Measurements from ENCODE around the gene ITGA2. TPM values are rescaled to one million over a fixed set of nuclear protein-coding genes. Genes with fewer than 3 reads are reported as not detected.

Gene ITGA2
- total and polyA plus RNA-seq, 9 of the 15 experiments (the other 6 are each of a cell fraction or from before 2014, with no cell fraction given): 0.01 to 0.09 (median 0.03) TPM; not detected in 5

DNA sequence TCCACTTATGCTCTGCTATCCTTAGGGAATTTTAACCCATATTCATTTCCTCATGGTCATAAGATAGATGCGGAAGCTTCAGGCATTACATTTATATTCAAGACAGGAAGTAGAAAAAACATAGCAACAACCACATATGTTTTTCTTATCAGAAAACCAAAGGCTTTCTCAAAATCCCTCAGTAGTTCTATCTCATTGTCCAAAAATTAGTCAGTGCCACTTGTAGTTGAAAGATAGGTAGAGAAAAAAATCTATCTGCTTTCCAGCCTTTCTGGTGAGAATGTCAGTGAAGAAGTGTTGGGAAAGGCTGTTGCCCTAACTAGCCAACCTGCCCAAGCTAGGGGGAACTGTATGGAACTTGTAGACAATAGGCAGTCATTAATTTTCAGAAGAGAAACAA lies 143.9 kb downstream of the ITGA2 start (continued):
- TF ChIP-seq, protein P1, sequence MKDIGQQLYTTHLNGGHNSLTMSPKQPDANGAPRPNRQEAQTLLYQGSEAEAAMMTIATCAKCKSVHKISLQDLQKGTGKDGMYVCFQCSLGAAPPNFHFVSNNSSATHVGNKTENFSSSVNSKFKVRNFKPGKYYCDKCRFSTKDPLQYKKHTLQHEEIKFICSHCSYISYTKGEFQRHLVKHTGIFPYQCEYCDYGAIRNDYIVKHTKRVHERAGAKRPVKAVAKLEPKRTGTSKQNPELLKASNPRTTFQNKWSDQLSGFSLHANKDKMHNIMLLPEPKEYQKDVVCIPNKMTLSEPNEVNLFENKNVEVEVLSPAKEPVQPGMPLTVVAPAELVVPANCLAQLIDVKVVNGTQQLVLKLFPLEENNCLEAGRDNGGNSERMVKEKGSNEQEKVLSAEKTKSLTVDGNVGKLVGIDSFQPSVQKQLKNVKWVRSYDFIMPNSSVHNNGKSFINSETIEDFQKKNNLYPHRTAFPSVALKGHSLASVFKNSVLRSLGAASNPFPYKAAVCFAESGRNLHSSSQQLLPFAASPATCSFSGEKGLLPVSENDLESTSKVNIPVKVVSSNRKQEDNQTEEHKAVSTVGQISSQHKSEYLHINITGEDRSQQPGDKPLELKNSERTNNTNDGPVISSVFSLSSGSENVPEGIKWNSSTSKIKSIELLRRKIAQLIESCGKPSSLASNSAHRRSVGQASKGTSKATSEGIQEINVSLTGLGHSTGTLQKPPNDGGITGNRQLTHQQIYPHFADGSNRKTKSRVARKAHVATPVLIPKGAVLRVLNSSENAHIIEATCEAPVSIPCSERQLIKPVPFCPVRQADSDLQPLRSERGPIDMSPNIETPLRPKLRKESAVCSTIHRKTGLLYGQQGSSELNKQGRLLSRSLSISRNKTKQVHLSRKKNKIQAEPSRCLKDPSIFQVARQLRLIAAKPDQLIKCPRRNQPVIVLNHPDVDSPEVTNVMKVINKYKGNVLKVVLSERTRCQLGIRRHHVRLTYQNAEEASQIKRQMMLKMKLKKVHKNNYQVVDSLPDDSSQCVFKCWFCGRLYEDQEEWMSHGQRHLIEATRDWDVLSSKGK (CRISPR knock-in tag; IDR thresholded peaks at IDR 0.05): no peak
- TF ChIP-seq ZNF133 (CRISPR knock-in tag; IDR thresholded peaks at IDR 0.05) (no peak), HNRNPL (IDR thresholded peaks at IDR 0.05; ENCODE audit: low read depth, low read length) (no peak), HDAC2 (IDR thresholded peaks at IDR 0.05) (no peak), MAZ (CRISPR knock-in tag; conservative IDR thresholded peaks at IDR 0.05 in 1 of 2, IDR thresholded peaks at IDR 0.05 in 1 of 2) (no peak), POLR2AphosphoS5 (IDR thresholded peaks at IDR 0.05; ENCODE audit: control insufficient read depth, insufficient read depth, low read depth, low read length) (peak; percentile 54; the same call in 1 of the 2 replicates), NR4A1 (CRISPR knock-in tag; IDR thresholded peaks at IDR 0.05) (no peak), NR4A1 (tag; IDR thresholded peaks at IDR 0.05) (no peak), MAFG (tag; conservative IDR thresholded peaks at IDR 0.05) (no peak), MXI1 (IDR thresholded peaks at IDR 0.05; ENCODE audit: low read depth, low read length) (no peak), FIP1L1 (IDR thresholded peaks at IDR 0.05; ENCODE audit: low read depth, low read length, poor library complexity, severe bottlenecking) (no peak), STAT5A (IDR thresholded peaks at IDR 0.05; ENCODE audit: borderline replicate concordance, low read length) (no peak), ILF3 (IDR thresholded peaks at IDR 0.05; ENCODE audit: borderline replicate concordance) (no peak)
- TF ChIP-seq, protein P2, sequence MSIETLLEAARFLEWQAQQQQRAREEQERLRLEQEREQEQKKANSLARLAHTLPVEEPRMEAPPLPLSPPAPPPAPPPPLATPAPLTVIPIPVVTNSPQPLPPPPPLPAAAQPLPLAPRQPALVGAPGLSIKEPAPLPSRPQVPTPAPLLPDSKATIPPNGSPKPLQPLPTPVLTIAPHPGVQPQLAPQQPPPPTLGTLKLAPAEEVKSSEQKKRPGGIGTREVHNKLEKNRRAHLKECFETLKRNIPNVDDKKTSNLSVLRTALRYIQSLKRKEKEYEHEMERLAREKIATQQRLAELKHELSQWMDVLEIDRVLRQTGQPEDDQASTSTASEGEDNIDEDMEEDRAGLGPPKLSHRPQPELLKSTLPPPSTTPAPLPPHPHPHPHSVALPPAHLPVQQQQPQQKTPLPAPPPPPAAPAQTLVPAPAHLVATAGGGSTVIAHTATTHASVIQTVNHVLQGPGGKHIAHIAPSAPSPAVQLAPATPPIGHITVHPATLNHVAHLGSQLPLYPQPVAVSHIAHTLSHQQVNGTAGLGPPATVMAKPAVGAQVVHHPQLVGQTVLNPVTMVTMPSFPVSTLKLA (conservative IDR thresholded peaks at IDR 0.05): no peak
- TF ChIP-seq, protein P3, sequence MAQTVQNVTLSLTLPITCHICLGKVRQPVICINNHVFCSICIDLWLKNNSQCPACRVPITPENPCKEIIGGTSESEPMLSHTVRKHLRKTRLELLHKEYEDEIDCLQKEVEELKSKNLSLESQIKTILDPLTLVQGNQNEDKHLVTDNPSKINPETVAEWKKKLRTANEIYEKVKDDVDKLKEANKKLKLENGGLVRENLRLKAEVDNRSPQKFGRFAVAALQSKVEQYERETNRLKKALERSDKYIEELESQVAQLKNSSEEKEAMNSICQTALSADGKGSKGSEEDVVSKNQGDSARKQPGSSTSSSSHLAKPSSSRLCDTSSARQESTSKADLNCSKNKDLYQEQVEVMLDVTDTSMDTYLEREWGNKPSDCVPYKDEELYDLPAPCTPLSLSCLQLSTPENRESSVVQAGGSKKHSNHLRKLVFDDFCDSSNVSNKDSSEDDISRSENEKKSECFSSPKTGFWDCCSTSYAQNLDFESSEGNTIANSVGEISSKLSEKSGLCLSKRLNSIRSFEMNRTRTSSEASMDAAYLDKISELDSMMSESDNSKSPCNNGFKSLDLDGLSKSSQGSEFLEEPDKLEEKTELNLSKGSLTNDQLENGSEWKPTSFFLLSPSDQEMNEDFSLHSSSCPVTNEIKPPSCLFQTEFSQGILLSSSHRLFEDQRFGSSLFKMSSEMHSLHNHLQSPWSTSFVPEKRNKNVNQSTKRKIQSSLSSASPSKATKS (CRISPR knock-in tag; IDR thresholded peaks at IDR 0.05): no peak
- TF ChIP-seq, protein P4, sequence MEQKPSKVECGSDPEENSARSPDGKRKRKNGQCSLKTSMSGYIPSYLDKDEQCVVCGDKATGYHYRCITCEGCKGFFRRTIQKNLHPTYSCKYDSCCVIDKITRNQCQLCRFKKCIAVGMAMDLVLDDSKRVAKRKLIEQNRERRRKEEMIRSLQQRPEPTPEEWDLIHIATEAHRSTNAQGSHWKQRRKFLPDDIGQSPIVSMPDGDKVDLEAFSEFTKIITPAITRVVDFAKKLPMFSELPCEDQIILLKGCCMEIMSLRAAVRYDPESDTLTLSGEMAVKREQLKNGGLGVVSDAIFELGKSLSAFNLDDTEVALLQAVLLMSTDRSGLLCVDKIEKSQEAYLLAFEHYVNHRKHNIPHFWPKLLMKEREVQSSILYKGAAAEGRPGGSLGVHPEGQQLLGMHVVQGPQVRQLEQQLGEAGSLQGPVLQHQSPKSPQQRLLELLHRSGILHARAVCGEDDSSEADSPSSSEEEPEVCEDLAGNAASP (IDR thresholded peaks at IDR 0.05): no peak
- TF ChIP-seq, protein P5, sequence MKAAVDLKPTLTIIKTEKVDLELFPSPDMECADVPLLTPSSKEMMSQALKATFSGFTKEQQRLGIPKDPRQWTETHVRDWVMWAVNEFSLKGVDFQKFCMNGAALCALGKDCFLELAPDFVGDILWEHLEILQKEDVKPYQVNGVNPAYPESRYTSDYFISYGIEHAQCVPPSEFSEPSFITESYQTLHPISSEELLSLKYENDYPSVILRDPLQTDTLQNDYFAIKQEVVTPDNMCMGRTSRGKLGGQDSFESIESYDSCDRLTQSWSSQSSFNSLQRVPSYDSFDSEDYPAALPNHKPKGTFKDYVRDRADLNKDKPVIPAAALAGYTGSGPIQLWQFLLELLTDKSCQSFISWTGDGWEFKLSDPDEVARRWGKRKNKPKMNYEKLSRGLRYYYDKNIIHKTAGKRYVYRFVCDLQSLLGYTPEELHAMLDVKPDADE (conservative IDR thresholded peaks at IDR 0.05; ENCODE audit: control insufficient read depth, low read depth, low read length): no peak

All from K562 (cell line).